MM.1S (cell line): ENCODE data around the gene PHLDB3.

Experiments
- EZH2phosphoT487 ChIP-seq: fragments of 300-600 bp; sonication (generic); IDR thresholded peaks from 2 replicates; pipeline ENCODE4 v1.6.1; 2018; ENCODE audit warnings: antibody characterized with exemption, low read length
- TF ChIP-seq, protein P1 (sequence below): fragments of 300-600 bp; sonication (generic); IDR thresholded peaks from 2 replicates; pipeline ENCODE4 v1.5.1; 2016; ENCODE audit warnings: antibody characterized with exemption, low read length, mixed read lengths

DNA sequence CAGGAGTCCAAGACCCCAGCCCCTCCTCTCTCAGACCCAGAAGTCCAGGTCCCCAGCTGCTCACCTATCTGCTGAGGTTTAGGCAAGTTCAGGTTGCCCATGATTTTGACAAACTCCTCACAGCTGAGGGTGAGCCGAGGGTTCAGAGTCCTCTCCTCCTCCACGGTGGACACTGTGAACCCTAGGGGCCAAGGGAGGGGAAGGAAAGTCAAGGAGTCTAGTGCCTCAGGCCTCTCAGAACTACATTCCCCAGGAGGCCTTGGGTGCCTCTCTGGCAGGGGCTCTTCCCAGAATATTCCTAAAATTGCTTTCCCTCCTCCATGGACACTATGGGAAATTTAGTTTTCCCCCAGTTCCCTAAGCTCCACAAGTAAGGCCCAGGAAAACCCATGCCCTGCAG lies 3.3 kb upstream of the PHLDB3 start:
- TF ChIP-seq, protein P1, sequence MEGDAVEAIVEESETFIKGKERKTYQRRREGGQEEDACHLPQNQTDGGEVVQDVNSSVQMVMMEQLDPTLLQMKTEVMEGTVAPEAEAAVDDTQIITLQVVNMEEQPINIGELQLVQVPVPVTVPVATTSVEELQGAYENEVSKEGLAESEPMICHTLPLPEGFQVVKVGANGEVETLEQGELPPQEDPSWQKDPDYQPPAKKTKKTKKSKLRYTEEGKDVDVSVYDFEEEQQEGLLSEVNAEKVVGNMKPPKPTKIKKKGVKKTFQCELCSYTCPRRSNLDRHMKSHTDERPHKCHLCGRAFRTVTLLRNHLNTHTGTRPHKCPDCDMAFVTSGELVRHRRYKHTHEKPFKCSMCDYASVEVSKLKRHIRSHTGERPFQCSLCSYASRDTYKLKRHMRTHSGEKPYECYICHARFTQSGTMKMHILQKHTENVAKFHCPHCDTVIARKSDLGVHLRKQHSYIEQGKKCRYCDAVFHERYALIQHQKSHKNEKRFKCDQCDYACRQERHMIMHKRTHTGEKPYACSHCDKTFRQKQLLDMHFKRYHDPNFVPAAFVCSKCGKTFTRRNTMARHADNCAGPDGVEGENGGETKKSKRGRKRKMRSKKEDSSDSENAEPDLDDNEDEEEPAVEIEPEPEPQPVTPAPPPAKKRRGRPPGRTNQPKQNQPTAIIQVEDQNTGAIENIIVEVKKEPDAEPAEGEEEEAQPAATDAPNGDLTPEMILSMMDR: no peak
- no peak for TF ChIP-seq EZH2phosphoT487
